Raji (cell line): ENCODE data around the gene CA14.
A peak's percentile ranks its signal among the peaks of the same experiment; 100 is the strongest.

Source experiments
- POLR2A ChIP-seq: IDR thresholded peaks from 2 replicates; pipeline ENCODE4 v1.6.1; 2011; ENCODE audit warnings: low read depth, low read length, control low read depth; ENCODE audit not compliant: insufficient read depth

CA14 gene

DNA sequence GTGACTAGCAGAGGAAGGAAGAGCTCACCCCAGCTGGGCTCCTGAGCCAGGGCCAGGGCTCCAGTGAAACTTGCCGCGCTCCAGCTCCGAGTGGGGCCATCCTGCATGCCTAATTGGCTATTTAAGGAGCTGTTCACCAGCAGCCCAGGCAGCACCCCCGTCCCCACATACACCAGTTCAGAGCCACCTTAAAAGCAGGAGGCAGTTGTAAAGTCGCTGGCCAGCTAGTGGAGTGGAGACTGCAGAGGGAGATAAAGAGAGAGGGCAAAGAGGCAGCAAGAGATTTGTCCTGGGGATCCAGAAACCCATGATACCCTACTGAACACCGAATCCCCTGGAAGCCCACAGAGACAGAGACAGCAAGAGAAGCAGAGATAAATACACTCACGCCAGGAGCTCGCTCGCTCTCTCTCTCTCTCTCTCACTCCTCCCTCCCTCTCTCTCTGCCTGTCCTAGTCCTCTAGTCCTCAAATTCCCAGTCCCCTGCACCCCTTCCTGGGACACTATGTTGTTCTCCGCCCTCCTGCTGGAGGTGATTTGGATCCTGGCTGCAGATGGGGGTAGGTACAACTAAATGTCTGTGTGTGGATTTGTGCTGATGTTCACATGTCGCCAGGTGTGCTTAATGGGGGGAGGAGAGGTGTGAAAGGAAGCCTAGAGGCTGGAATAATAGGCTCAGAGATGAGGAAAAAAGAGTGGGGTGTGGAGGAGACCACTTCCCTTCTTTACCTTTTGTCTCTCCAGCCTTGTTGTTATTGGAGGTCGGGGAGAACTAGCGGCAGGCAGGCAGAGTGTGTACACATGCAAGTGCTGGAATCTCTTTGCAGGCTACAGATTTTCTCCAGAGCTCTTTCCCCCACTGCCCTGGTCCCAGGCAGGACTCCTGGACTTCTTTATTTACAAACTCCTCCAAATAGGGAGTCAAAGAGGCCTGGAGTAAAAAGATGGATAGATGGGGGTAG is at the start of gene CA14:
TSS of gene CA14 (plus strand) at position 151 of the 962 bp plus-strand sequence. CDS start at position 506, 355 bp downstream.
- TF ChIP-seq POLR2A: no peak

- TF ChIP-seq POLR2A: no peak
Observed at GRCh38 chr1:150210091-150210490, 47.5 kb upstream of the CA14 start.

- no peak for TF ChIP-seq POLR2A
Observed at GRCh38 chr1:150210706-150211105, 46.9 kb upstream of the CA14 start.

DNA sequence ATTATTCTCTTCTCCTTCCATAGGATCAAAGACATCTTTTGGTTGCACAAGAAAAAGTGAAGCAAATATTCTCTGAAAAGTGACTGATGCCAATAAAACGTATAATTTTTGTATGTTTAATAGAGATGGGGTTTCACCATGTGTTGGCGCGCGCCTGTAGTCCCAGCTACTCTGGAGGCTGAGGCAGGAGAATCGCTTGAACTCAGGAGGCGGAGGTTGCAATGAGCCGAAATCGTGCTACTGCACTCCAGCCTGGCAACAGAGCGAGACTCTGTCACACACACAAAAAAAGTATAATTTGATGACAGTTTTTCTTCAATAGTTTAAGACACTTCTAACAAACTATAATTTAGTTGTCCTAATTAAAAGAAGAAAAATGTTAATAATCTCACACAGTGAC is 45.5 kb upstream of the CA14 start:
- no peak for TF ChIP-seq POLR2A

DNA sequence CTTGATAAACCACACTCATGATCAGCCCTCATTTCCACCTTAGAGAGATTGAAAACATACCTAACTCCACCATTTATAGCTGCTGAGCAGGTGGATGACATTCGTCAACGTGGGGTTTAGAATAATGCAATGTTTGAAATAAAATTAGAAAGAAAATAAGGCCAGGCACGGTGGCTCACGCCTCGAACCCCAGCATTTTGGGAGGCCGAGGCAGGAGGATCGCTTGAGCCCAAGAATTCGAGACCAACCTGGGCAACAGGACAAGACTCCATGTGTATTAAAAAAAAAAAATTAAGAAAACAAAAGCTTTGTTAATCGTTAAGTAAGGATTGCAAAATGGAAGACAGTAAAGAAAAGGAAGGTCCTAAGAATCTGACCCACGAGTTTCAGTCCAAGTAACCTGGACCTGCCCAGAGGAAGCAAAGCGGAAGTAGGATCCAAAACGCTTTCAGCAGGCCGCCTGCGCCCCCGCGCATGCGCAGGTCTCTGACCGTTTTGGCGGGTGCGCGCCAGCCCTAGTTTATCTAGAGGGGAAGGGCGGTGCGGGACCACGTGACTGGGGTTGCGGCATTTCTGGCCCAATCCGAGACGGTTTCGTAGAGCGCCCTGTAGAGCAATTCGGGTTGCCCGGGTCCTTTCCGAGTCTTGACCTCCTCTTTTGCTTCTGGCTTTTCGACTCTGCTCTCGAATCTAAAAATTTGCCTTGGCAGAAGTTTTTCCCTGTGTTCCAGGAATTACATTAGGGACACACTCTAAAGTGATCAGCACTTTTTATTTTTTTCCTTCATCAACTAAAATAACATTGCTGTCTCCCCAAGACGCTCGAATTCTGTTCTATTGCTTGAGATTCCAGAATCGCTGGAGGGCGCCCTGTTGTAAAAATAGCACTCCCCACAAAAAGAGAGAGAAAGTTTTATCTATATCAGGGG is 44.1 kb upstream of the CA14 start:
- TF ChIP-seq POLR2A: peak; percentile 63

DNA sequence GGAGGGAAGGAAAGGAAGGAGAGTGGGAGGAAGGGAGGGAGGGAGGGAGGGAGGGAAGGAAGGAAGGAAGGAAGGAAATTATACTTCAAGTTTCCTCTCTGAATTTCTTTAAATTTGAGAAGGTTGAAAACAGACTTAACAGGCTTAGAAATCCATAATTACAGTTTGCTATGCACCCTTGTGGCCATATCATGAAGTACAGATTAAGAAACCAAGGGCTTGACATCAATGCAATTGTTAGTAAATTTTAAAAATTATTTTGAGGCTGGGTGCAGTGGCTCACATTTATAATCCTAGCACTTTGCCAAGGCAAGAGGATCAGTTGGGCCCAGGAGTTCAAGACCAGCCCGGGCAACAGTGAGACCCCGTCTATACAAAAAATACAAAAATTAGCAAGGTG is 36.0 kb upstream of the CA14 start:
- no peak for TF ChIP-seq POLR2A

GRCh38 chr1:150224983-150225382 is 32.6 kb upstream of the CA14 start:
- no peak for TF ChIP-seq POLR2A

- no peak for TF ChIP-seq POLR2A
Observed at GRCh38 chr1:150225546-150225945, 32.0 kb upstream of the CA14 start.

GRCh38 chr1:150226486-150226885 is 31.1 kb upstream of the CA14 start:
- no peak for TF ChIP-seq POLR2A

- no peak for TF ChIP-seq POLR2A
Observed at GRCh38 chr1:150227228-150227627, 30.3 kb upstream of the CA14 start.

GRCh38 chr1:150233359-150234308 is 23.9 kb upstream of the CA14 start:
- no peak for TF ChIP-seq POLR2A

DNA sequence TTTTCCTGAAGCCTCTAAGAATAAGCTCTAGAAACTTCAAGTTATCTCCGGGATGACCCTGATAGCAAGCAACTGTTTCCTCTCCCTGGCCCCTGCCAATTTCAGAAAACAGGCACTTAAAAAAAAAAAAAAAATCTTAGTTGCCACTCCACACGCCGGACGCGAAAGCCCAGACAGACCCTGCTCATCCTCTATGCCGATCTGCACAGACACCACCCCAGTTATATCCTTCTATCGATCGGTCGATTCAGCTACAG is 23.3 kb upstream of the CA14 start:
- TF ChIP-seq POLR2A: no peak

- peak; percentile 87 for TF ChIP-seq POLR2A
Observed at GRCh38 chr1:150234566-150235293, 22.8 kb upstream of the CA14 start.

GRCh38 chr1:150235294-150235851 is 22.2 kb upstream of the CA14 start:
- no peak for TF ChIP-seq POLR2A

- TF ChIP-seq POLR2A: peak; percentile 99
Observed at GRCh38 chr1:150235852-150236613, 21.5 kb upstream of the CA14 start, which contains the start of gene ANP32E. Gene ANP32E (minus strand): TSS chr1:150236112. CDS start chr1:150235786, 326 bp downstream.
